GM19099 (cell line): ENCODE results near the gene DIABLO.

Source experiments
- POLR2A ChIP-seq: IDR thresholded peaks from 3 replicates; pipeline ENCODE4 v1.6.1; 2011; ENCODE audit warnings: low read depth; ENCODE audit not compliant: insufficient read length; ENCODE audit errors: extremely low read depth

Gene DIABLO

DNA sequence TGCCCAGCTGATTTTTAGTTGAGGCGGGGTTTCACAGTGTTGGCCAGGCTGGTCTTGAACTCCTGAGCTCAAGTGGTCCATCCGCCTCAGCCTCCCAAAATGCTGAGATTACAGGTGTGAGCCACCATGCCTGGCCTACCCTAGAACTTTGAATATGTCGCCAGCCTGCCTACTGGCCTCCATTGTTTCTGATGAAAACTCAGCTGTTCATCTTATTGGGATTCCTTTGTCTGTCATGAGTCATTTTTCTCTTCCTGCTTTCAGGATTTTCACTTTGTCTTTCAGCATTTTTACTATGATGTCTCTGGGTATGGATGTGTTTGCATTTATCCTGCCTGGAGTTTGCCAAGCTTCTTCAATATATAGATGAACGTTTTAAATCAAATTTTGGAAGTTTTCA lies 30.4 kb downstream of the DIABLO start:
- no peak for TF ChIP-seq POLR2A

DNA sequence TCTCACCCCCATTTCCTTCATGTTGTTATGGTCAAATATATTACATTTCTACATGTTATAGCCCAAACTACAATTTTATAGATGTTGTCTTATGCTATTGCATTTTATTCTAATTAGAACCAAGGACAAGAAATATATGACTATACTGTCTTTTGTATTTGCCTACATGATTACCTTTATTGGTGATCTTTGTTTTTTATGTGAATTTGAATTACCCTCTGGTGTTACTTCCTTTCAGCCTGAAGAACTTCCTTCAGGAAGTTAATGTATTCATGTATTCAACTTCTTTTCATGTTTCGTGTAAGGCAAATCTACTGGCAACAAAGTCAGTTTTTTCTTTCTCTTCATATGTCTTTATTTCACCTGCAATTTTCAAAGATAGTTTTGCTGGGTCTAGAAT lies 31.0 kb downstream of the DIABLO start:
- no peak for TF ChIP-seq POLR2A

DNA sequence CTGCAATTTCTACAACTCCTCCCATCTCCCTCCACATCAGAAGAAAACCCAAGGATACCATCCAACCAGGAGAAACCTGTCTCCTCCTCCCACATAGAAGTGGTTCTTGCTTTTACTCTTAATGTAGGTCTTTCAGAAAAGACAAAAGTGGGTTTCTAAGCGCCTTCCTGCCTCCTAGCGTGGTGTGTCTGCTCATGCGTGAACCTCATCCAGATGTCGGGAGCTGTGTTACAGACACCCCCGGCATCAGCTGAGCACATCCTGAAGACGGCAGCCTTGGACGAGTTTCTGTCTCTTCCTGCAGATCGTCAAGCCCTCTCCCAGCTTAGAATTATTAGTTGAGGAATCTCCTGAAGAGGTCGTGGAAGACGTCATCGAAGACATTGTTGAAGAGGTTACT lies 33.4 kb downstream of the DIABLO start:
- TF ChIP-seq POLR2A: no peak

DNA sequence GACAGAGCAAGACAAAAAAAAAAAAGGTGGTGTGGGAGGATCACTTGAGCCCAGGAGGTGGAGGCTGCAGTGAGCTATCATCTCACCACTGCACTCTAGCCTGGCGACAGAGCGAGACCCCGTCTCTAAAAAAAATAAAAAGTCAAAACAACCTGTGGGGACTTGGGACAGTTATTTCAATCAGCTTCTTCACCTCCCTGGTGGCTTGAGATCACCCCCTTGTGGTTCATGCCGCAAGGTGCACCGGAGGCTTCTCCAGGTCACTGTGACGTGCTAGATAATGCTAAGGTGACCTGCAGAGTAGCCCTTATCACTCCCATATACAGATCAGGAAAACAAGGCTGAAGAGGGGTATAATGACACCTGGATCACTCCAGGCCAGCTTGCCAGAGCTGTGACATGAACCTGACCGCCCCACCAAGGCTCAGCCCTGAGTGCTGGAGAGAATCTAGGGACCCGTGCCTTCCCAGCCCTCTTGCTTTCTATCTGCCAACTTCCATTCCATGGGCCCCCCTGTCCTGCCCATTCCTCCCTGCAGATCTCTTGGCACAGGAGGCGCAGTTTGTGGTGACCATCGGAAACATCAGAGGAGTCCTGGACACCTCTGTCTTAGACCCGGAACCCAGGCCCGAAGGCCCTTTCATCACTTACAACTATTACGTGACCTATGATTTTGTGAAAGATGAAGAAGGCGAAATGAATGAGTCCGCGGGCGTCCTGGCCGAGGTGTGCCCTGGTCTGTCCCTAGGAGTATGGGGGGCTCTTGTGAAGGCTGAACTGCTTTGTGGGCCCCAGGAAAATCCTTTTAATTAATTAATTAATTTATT lies 34.8 kb downstream of the DIABLO start:
- TF ChIP-seq POLR2A: no peak

DNA sequence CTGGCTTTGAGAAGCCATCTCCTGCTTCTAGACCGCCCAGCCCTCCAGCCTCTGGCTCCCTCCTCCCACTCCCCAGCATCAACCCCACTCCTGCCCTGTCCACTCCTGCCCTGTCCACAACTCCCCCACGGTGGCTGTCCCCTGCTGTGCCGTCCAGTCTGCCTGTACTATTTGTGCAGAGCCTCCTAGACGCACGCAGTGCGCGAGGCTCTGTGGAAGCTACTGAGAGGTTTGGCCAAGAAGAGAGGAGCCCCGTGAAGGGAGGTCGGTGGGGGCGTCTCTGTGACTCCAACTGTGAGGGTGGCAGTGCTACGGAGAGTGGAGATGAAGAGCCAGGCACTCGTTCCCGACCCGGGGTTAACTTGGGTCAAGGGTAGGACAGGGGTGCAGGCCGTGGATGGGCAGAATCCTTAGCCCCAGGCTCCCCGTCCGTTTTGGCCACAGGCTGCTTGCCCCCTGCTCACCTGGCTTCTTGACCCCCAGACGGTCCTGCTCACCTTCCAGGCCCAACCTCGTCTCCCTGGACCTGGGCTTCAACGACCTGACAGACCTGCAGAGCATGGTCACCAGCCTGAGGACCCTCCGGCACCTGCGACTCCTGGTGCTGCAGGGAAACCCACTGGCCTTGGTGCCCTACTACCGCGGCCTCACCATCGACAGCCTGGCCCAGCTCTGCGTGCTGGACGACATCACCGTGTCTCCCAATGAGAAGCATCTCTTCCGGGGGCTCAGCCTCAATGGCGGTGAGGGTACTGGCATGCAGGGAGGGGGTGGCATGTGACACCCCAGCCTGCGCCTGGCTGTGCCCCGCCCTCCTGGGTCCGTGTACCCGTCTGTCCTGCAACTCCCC lies 36.0 kb downstream of the DIABLO start:
- TF ChIP-seq POLR2A: no peak

DNA sequence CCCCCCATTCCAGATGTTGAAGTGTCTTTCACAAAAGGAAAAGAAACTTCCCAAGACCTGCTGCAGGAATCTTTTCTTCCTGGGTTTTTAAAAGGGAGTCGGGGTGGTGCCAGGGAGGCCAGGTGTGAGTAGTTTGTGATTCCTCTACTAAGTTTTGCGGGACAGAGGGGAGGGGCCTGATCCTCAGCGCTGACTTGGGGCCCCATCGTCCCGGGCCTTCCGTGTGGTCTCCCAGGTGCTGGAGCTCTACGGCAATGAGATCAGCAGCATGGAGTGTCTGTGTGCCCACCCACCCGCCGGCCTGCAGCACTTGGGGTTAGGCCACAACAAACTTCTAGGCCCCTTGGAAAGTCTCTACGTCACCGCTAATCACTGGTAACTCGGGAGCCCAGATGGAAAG lies 38.4 kb downstream of the DIABLO start:
- no peak for TF ChIP-seq POLR2A

DNA sequence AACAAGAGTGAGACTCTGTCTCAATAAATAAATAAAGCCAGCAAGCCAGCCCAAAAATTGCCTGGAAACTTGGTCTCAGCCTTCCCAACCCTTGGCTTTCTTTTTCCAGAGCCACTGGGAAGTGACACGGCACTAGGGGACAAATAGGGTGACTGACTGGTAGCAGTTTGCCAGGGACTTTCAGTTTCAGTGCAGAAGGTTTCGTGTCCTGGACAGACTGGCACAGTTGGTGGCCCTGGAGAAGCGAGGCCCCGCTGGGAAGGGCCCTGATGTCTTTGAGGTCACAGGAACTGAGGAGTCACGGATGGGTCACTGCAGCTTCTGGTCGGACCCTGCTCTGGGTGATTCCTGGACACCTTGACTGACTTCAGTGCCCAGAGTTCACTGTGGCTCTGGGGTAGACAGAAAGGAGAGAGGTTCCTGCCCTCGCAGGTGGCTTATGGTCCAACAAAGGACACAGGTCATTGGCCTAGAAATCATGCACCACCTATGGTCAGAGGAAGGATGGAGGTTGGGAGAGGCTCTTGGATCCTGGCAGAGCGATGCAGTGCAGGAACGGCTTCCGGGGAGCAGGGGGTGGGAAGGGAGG lies 40.3 kb downstream of the DIABLO start:
- no peak for TF ChIP-seq POLR2A

DNA sequence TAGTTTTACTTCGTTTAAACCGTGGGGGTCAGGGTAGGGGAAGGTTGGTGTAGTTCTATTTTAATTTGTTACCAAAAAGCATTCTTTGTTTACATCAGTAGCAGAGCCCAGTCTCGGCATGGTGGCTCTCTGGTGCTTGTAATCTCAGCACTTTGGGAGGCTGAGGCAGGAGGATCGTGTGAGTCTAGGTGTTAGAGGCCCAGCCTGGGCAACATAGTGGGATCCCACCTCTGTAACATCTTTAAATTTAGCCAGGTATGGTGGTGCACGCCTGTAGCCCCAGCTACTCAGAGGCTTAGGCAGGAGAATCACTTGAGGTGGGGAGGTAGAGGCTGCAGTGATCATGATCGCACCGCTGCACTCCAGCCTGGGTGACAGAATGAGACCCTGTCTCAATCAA lies 40.8 kb downstream of the DIABLO start:
- TF ChIP-seq POLR2A: no peak

DNA sequence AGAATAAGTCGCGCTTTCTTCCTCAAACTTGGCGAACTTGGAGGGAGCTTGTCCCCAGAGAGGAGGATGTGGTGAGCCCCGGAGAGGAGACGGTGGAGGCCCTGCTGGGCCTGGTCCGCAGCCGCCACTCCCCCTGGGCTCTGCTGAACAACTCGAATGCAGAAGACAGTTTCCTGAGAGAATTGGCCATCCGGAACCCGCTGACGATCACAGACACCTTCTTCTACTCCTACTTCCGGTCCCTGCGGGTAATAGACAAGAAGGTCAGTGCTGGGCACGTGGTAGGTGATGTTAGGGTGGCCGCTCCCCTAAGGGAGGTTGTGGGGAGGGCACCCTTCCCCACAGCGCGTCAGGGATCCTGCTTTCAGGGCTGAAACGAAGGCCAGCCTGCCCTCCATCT lies 41.3 kb downstream of the DIABLO start:
- TF ChIP-seq POLR2A: no peak

DNA sequence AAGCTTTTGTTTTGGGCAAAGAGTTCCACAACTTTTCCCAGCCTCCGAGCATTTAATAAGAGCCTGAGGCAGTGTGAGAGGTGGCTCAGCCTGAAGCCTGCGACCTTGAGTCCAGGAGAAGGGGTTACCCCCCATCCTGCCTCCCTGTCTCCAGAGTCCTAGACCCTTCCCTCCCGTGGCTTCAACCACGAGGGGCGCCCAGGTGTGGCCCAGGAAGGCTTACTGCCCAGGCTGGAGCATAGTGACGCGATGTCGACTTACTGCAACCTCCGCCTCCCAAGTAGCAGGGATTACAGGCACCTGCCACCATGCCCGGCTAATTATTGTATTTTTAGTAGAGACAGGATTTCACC lies 42.3 kb downstream of the DIABLO start:
- TF ChIP-seq POLR2A: no peak

DNA sequence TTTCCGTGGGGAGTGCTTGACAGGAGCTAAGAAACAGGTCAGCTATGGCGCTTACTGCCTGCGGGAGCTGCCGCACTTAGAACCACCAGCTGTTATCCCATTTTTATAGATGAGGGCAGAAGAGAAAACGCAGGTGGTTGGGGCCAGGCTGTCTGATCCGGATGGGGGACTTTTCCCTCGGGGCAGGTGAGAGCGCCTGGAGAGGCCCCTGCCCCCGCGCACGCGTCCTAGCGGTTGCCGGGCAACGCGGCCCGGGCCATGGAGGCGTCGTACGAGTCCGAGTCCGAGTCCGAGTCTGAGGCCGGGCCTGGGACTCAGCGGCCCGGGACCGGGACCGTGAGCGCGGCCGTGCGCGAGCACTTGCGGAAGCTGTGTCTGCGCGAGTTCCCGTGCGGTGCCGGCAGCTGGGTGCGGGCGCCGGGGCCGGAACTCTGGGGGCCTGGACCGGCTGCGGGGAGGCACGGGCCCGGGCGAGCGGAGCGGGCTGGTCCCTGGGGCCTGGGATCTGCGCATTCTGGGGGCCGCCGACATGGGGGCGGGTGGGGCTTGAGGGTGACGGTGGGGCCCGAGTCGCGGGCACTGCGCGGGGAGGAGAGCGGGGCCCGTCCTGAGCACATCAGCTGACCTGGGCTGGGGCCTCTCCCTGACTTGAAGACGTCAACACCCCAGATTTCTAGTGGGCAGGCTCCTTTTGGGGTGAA lies 42.8 kb downstream of the DIABLO start, which contains the start of gene LRRC43:
TSS of gene LRRC43 (plus strand) at position 237 of the 701 bp plus-strand sequence. CDS start at position 259, 22 bp downstream.
- TF ChIP-seq POLR2A: no peak

DNA sequence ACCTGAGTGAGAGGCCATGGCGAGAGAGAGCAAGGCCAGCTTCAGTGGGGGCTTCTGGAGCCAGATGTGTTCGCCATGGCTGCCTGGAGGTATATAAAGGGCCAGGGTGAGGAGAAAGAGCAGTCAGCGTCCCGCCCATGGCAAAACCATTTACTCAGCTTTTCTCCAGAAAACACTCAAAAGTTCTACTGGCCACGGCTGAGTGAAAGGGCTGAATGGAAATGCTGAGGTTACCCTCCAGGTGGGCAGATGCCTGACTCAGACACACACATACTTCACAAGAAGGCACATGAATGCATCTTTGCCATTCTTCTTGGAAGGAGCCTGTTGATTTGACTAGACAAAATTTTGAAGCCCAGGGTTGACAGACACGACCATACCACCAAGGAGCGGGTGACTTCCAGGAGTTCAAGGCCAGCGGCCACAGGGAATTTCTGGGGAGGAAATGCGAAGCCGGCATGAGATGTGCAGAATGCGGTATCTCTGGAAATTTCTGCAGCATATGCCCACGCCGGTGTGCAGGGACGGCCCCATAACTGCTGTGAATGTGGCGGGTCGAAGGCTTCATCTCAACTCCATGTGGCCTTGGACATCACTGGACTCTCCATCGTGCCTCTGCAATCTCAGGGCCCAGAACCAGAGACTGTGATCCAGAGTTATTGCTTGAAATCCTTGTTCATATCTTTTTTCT lies 51.6 kb downstream of the DIABLO start, which contains the start of gene IL31:
TSS of gene IL31 (minus strand) at position 67 of the 691 bp plus-strand sequence. CDS start at position 18, 49 bp downstream.
- no peak for TF ChIP-seq POLR2A

DNA sequence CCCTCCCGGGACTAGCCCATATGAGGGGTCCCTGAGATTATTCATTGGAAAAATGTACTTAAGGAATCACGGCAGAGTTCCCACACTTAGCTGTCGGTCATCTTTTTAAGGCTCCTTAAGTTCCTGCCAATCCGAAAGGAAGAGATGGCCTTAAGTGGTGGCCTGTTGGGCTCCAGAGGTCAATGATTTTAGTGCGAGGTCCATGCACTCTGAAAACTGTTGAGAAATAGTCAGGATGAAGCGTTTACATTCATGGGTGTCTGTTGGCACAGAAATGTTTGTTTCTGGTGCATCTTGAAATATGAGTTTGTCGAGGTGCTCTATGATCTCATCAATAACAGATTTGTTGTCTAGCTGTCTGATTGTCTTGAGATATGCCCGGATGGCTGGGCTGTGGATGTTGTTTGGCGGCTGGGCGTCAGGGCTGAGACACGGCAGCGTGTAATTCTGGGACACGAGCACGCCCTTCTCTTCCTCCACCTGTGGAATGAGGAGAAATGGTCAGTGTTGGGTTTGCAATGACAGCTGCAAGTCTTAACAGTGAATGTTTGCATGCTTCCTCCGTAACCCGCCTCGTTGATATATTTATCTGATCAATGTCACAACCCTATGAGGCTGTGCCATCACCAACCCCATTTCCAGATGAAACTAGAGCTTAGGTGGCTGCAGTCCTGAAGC lies 53.5 kb downstream of the DIABLO start:
- no peak for TF ChIP-seq POLR2A

DNA sequence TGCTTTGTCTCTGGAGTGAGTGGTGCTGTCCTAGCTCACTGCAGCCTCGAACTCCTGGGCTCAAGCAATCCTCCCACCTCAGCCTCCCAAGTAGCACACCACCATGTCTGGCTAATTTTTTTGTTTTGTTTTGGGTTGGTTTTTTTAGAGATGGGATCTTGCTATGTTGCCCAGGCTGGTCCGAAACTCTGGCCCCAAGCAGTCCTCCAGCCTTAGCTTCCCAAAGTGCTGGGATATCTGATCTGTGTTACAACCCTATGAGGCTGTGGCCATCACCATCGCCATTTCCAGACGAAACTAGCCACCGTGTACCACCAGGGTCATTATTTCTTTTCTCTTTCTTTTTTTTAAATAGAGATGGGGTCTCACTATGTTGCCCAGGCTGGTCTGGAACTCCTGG lies 54.5 kb downstream of the DIABLO start:
- no peak for TF ChIP-seq POLR2A
